A549 (cell line): ENCODE data around the gene ANTKMT.

ENCODE experiments used
- CEBPB ChIP-seq, 2 experiments: fragments of >200 bp in 1 of 2; sonication (Bioruptor Twin) in 1 of 2; formaldehyde crosslinking in 1 of 2; IDR thresholded peaks; 2 replicates each; pipeline ENCODE4 v1.6.1; 2012 to 2016
- JUNB ChIP-seq: fragments of >200 bp; sonication (Bioruptor Twin); formaldehyde crosslinking; IDR thresholded peaks from 2 replicates; pipeline ENCODE4 v1.6.1; 2016
- MAFK ChIP-seq: fragments of 450-650 bp; IDR thresholded peaks from 2 replicates; pipeline ENCODE4 v1.6.1; 2014; ENCODE audit not compliant: partially characterized antibody
- PHF8 ChIP-seq: fragments of 200-600 bp; sonication (generic); IDR thresholded peaks from 2 replicates; pipeline ENCODE4 v1.6.1; 2016; ENCODE audit warnings: low read depth, mild to moderate bottlenecking, antibody characterized with exemption, moderate library complexity, borderline replicate concordance
- POLR2A ChIP-seq: IDR thresholded peaks from 2 replicates; pipeline ENCODE4 v1.6.1; 2012; ENCODE audit warnings: mild to moderate bottlenecking, low read length
- SMC3 ChIP-seq: fragments of >200 bp; sonication (Bioruptor Twin); formaldehyde crosslinking; IDR thresholded peaks from 3 replicates; pipeline ENCODE4 v1.6.1; 2018; ENCODE audit warnings: inconsistent platforms
- TF ChIP-seq, protein P1 (sequence below): fragments of >200 bp; sonication (Bioruptor Twin); formaldehyde crosslinking; IDR thresholded peaks from 3 replicates; pipeline ENCODE4 v1.5.1; 2016
- TF ChIP-seq, protein P2 (sequence below): fragments of 200-600 bp; sonication (generic); IDR thresholded peaks from 2 replicates; pipeline ENCODE4 v1.6.1; 2016; ENCODE audit warnings: antibody characterized with exemption, mild to moderate bottlenecking, moderate library complexity
- TF ChIP-seq, protein P3 (sequence below): fragments of 250-450 bp; sonication (Bioruptor Pico); IDR thresholded peaks from 2 replicates; pipeline ENCODE4 v1.5.0; 2020; ENCODE audit warnings: low read depth, mild to moderate bottlenecking, moderate library complexity

DNA sequence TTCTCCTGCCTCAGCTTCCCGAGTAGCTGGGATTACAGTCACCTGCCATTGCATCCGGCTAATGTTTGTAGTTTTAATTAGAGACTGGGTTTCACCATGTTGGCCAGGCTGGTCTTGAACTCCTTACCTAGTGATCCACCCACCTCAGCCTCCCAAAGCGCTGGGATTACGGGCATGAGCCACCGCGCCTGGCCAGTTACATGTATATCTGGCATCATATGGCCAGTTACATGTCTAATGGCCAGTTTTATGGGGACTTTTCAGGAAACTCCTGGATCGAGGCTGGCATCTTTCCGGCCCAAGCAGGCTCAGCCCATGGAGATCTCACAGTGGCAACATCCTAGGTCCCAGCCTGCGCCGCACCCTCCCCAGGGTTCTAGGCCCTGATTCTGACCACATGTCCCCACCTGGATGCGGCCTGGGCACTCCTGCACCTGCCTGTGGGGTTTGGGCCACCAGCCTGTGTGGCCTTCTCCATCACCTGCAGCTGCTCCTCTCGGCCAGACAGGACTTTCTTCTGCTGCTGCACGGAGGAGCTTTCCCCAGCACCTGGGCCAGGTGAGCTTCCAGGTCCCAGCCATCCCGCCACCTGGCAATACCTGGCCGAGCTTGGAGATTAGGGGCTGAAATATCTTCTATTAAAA is 21.2 kb downstream of the ANTKMT start:
- TF ChIP-seq MAFK (no peak), POLR2A (no peak), SMC3 (no peak), CEBPB (IDR thresholded peaks at IDR 0.05) (no peak), PHF8 (no peak), JUNB (no peak)
- TF ChIP-seq, protein P1, sequence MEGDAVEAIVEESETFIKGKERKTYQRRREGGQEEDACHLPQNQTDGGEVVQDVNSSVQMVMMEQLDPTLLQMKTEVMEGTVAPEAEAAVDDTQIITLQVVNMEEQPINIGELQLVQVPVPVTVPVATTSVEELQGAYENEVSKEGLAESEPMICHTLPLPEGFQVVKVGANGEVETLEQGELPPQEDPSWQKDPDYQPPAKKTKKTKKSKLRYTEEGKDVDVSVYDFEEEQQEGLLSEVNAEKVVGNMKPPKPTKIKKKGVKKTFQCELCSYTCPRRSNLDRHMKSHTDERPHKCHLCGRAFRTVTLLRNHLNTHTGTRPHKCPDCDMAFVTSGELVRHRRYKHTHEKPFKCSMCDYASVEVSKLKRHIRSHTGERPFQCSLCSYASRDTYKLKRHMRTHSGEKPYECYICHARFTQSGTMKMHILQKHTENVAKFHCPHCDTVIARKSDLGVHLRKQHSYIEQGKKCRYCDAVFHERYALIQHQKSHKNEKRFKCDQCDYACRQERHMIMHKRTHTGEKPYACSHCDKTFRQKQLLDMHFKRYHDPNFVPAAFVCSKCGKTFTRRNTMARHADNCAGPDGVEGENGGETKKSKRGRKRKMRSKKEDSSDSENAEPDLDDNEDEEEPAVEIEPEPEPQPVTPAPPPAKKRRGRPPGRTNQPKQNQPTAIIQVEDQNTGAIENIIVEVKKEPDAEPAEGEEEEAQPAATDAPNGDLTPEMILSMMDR, result no peak
- TF ChIP-seq, protein P2, sequence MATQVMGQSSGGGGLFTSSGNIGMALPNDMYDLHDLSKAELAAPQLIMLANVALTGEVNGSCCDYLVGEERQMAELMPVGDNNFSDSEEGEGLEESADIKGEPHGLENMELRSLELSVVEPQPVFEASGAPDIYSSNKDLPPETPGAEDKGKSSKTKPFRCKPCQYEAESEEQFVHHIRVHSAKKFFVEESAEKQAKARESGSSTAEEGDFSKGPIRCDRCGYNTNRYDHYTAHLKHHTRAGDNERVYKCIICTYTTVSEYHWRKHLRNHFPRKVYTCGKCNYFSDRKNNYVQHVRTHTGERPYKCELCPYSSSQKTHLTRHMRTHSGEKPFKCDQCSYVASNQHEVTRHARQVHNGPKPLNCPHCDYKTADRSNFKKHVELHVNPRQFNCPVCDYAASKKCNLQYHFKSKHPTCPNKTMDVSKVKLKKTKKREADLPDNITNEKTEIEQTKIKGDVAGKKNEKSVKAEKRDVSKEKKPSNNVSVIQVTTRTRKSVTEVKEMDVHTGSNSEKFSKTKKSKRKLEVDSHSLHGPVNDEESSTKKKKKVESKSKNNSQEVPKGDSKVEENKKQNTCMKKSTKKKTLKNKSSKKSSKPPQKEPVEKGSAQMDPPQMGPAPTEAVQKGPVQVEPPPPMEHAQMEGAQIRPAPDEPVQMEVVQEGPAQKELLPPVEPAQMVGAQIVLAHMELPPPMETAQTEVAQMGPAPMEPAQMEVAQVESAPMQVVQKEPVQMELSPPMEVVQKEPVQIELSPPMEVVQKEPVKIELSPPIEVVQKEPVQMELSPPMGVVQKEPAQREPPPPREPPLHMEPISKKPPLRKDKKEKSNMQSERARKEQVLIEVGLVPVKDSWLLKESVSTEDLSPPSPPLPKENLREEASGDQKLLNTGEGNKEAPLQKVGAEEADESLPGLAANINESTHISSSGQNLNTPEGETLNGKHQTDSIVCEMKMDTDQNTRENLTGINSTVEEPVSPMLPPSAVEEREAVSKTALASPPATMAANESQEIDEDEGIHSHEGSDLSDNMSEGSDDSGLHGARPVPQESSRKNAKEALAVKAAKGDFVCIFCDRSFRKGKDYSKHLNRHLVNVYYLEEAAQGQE, result no peak
- TF ChIP-seq, protein P3, sequence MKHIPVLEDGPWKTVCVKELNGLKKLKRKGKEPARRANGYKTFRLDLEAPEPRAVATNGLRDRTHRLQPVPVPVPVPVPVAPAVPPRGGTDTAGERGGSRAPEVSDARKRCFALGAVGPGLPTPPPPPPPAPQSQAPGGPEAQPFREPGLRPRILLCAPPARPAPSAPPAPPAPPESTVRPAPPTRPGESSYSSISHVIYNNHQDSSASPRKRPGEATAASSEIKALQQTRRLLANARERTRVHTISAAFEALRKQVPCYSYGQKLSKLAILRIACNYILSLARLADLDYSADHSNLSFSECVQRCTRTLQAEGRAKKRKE (CRISPR knock-in tag), result no peak
